Measurements from ENCODE around the gene PADI4.

PADI4 gene

GRCh38 chr1:17282836-17283235 is 25.2 kb upstream of the PADI4 start:
- DNase-seq (ENCODE audit: low spot score), result no peak

- no peak for DNase-seq (ENCODE audit: low spot score)
Observed at GRCh38 chr1:17286646-17287045, 21.4 kb upstream of the PADI4 start.

GRCh38 chr1:17287130-17287776 is 20.7 kb upstream of the PADI4 start:
- DNase-seq (ENCODE audit: low spot score), result no peak

- no peak for DNase-seq (ENCODE audit: low spot score)
Observed at GRCh38 chr1:17289721-17290120, 18.3 kb upstream of the PADI4 start.

- DNase-seq (ENCODE audit: low spot score), result no peak
Observed at GRCh38 chr1:17290553-17290952, 17.4 kb upstream of the PADI4 start.

- DNase-seq (ENCODE audit: low spot score), result no peak
Observed at GRCh38 chr1:17292299-17293160, 15.5 kb upstream of the PADI4 start.

GRCh38 chr1:17293681-17294425 is 14.1 kb upstream of the PADI4 start:
- no peak for DNase-seq (ENCODE audit: low spot score)

GRCh38 chr1:17295292-17295691 is 12.7 kb upstream of the PADI4 start:
- DNase-seq (ENCODE audit: low spot score), result no peak

- no peak for DNase-seq (ENCODE audit: low spot score)
Observed at GRCh38 chr1:17296086-17296485, 11.9 kb upstream of the PADI4 start.

- no peak for DNase-seq (ENCODE audit: low spot score)
Observed at GRCh38 chr1:17297991-17298390, 10.0 kb upstream of the PADI4 start.

GRCh38 chr1:17301767-17302166 is 6.2 kb upstream of the PADI4 start:
- DNase-seq (ENCODE audit: low spot score), result no peak

- no peak for DNase-seq (ENCODE audit: low spot score)
Observed at GRCh38 chr1:17304151-17304825, 3.7 kb upstream of the PADI4 start.

GRCh38 chr1:17304826-17305175 is 3.2 kb upstream of the PADI4 start:
- no peak for DNase-seq (ENCODE audit: low spot score)

- DNase-seq (ENCODE audit: low spot score), result no peak
Observed at GRCh38 chr1:17305576-17306095, 2.4 kb upstream of the PADI4 start.

GRCh38 chr1:17306407-17306806 is 1.6 kb upstream of the PADI4 start:
- no peak for DNase-seq (ENCODE audit: low spot score)

GRCh38 chr1:17306921-17307320 is 1.1 kb upstream of the PADI4 start:
- no peak for DNase-seq (ENCODE audit: low spot score)

GRCh38 chr1:17307329-17307728 is 668 bp upstream of the PADI4 start:
- DNase-seq (ENCODE audit: low spot score), result no peak

- DNase-seq (ENCODE audit: low spot score), result no peak
Observed at GRCh38 chr1:17308593-17308992, 596 bp downstream of the PADI4 start.

GRCh38 chr1:17309426-17310067 is 1.6 kb downstream of the PADI4 start:
- no peak for DNase-seq (ENCODE audit: low spot score)

- no peak for DNase-seq (ENCODE audit: low spot score)
Observed at GRCh38 chr1:17310068-17310640, 2.2 kb downstream of the PADI4 start.
